H7 (cell line): ENCODE measurements around the gene PRRC2B. TPM values are rescaled to one million over a fixed set of nuclear protein-coding genes. Genes with fewer than 3 reads are reported as not detected.

Experiments
- DNase-seq: peaks from one replicate; pipeline ENCODE4 v3.0.0; 2012
- H3K27me3 ChIP-seq: 2 replicates; pipeline ENCODE4 v1.6.0; 2011; ENCODE audit warnings: mild to moderate bottlenecking, low read length; ENCODE audit not compliant: control insufficient read depth, insufficient read depth
- H3K36me3 ChIP-seq: replicated peaks from 2 replicates; pipeline ENCODE4 v1.5.1; 2011; ENCODE audit warnings: low read length; ENCODE audit not compliant: control insufficient read depth, insufficient read depth
- H3K4me3 ChIP-seq: 2 replicates; pipeline ENCODE4 v1.5.1; 2011; ENCODE audit warnings: low read depth, mild to moderate bottlenecking, control low read depth, low read length, moderate library complexity; ENCODE audit not compliant: insufficient read depth
- total RNA-seq: library from RNA; depleted of rRNA; stranded (reverse); fragments of >200 nt; shearing (Covaris generic); gene quantifications from 2 replicates; pipeline ENCODE4 v1.2.3, GENCODE V29; 2014

PRRC2B gene
- total RNA-seq, 1 experiment from 2014 or later = 77.4 TPM

GRCh38 chr9:131397100-131397790 is 3.4 kb downstream of the PRRC2B start:
- no peaks in the 10 kb centered on the region; the same call in 1 of the 2 replicates for H3K36me3 ChIP-seq
- peak overlapping the region; percentile 13 for H3K4me3 ChIP-seq
- H3K27me3 ChIP-seq = no peaks in the 10 kb centered on the region
- DNase-seq = peak; percentile 54

- H3K36me3 ChIP-seq = no peaks in the 10 kb centered on the region; the same call in 1 of the 2 replicates
- H3K4me3 ChIP-seq = no peak overlapping the region
- no peaks in the 10 kb centered on the region for H3K27me3 ChIP-seq
- DNase-seq = no peak
Observed at GRCh38 chr9:131398204-131398603, 4.3 kb downstream of the PRRC2B start.

- no peaks in the 10 kb centered on the region; the same call in 1 of the 2 replicates for H3K36me3 ChIP-seq
- DNase-seq = no peak
- no peaks in the 10 kb centered on the region for H3K27me3 ChIP-seq
- H3K4me3 ChIP-seq = no peak overlapping the region
Observed at GRCh38 chr9:131399972-131400371, 6.1 kb downstream of the PRRC2B start.

GRCh38 chr9:131400627-131401026 is 6.7 kb downstream of the PRRC2B start:
- Histone ChIP-seq H3K27me3 (no peaks in the 10 kb centered on the region), H3K36me3 (no peaks in the 10 kb centered on the region; the same call in 1 of the 2 replicates)
- no peak for DNase-seq

GRCh38 chr9:131402073-131402472 is 8.2 kb downstream of the PRRC2B start:
- Histone ChIP-seq H3K27me3 (no peaks in the 10 kb centered on the region), H3K36me3 (no peaks in the 10 kb centered on the region; the same call in 1 of the 2 replicates), H3K4me3 (no peak overlapping the region)
- DNase-seq = no peak

More at GRCh38 chr9:131400627-131401026, 6.7 kb downstream of the PRRC2B start:
- no peak overlapping the region for H3K4me3 ChIP-seq

GRCh38 chr9:131402738-131403492 is 9.0 kb downstream of the PRRC2B start:
- Histone ChIP-seq H3K36me3 (no peaks in the 10 kb centered on the region; the same call in 1 of the 2 replicates), H3K27me3 (no peaks in the 10 kb centered on the region), H3K4me3 (no peak overlapping the region)
- peak; percentile 43 for DNase-seq

- Histone ChIP-seq H3K4me3 (no peak overlapping the region), H3K27me3 (no peaks in the 10 kb centered on the region), H3K36me3 (no peaks in the 10 kb centered on the region)
- no peak for DNase-seq
Observed at GRCh38 chr9:131403493-131403773, 9.5 kb downstream of the PRRC2B start.

GRCh38 chr9:131404581-131404980 is 10.7 kb downstream of the PRRC2B start:
- no peaks in the 10 kb centered on the region for H3K36me3 ChIP-seq
- H3K27me3 ChIP-seq = no peaks in the 10 kb centered on the region
- no peak for DNase-seq
- no peak overlapping the region for H3K4me3 ChIP-seq

GRCh38 chr9:131404987-131405386 is 11.1 kb downstream of the PRRC2B start:
- no peaks in the 10 kb centered on the region for H3K27me3 ChIP-seq
- no peak for DNase-seq
- H3K4me3 ChIP-seq = no peak overlapping the region
- H3K36me3 ChIP-seq = no peaks in the 10 kb centered on the region

- Histone ChIP-seq H3K36me3 (no peaks in the 10 kb centered on the region), H3K27me3 (no peaks in the 10 kb centered on the region), H3K4me3 (no peak overlapping the region)
- DNase-seq = peak; percentile 79
Observed at GRCh38 chr9:131405428-131405827, 11.5 kb downstream of the PRRC2B start.

- DNase-seq = no peak
- no peaks in the 10 kb centered on the region for H3K36me3 ChIP-seq
- H3K27me3 ChIP-seq = no peaks in the 10 kb centered on the region
- no peak overlapping the region; the same call in 1 of the 2 replicates for H3K4me3 ChIP-seq
Observed at GRCh38 chr9:131405858-131406537, 12.1 kb downstream of the PRRC2B start.

- H3K27me3 ChIP-seq = no peaks in the 10 kb centered on the region
- no peak for DNase-seq
- H3K4me3 ChIP-seq = no peak overlapping the region; the same call in 1 of the 2 replicates
- H3K36me3 ChIP-seq = no peaks in the 10 kb centered on the region
Observed at GRCh38 chr9:131406563-131407436, 12.9 kb downstream of the PRRC2B start.

- Histone ChIP-seq H3K4me3 (no peak overlapping the region), H3K36me3 (no peaks in the 10 kb centered on the region), H3K27me3 (no peaks in the 10 kb centered on the region)
- peak; percentile 82 for DNase-seq
Observed at GRCh38 chr9:131407717-131408195, 13.9 kb downstream of the PRRC2B start.

- no peaks in the 10 kb centered on the region for H3K27me3 ChIP-seq
- DNase-seq = peak; percentile 53
Observed at GRCh38 chr9:131409458-131409992, 15.6 kb downstream of the PRRC2B start.

More at GRCh38 chr9:131409458-131409992, 15.6 kb downstream of the PRRC2B start:
- no peak overlapping the region for H3K4me3 ChIP-seq
- H3K36me3 ChIP-seq = peaks cover 2% of the 10 kb centered on the region; the same call in 1 of the 2 replicates
